K562 (cell line): ENCODE results near the gene WNK2. TPM values are rescaled to one million over a fixed set of nuclear protein-coding genes. Genes with fewer than 3 reads are reported as not detected.

Experiments used
- ATAC-seq: fragments of 200-7000 bp; cut with Tn5 transposase; 3 replicates; pipeline ENCODE4 v1.9.1; 2020; ENCODE audit warnings: moderate library complexity
- BruUV-seq: library from RNA; stranded (reverse); fragments of 400-500 nt; replicated peaks from 2 replicates; lab custom pipeline; 2021; lab: Mats Ljungman, UMichigan
- CTCF ChIA-PET: fragments of 300-600 bp; formaldehyde crosslinking; extraction: SDS; loops from one replicate; lab custom pipeline; 2021; ENCODE audit warnings: low intra/inter-chr PET ratio; lab: Yijun Ruan, JAX
- POLR2A ChIA-PET: fragments of 300-600, 350-650 bp; sonication (Branson Sonifier 250); formaldehyde crosslinking; extraction: SDS; loops from one replicate; lab custom pipeline; 2021; ENCODE audit warnings: antibody characterized with exemption, inconsistent platforms; lab: Yijun Ruan, JAX
- DNase-seq, 4 experiments: peaks; one replicate each; pipeline versions ENCODE4 v3.0.0 to v3.0.0-alpha.2; 2011 to 2018; ENCODE audit warnings: low spot score in 3 of 4, mixed read lengths in 3 of 4; ENCODE audit errors: extremely low read depth in 1 of 4
- FAIRE-seq: peaks from 2 replicates; lab custom pipeline; 2011; peaks lifted over from hg19 to GRCh38; lab: Jason Lieb, UNC
- H2AFZ ChIP-seq: 2 replicates; pipeline ENCODE4 v1.6.0; 2011; ENCODE audit warnings: low read depth, low read length, control low read depth, inconsistent platforms
- H3K27ac ChIP-seq: fragments of 200-600 bp; 3 replicates; pipeline ENCODE4 v1.8.0; 2011; ENCODE audit warnings: low read depth, mild to moderate bottlenecking, control low read depth, inconsistent platforms, low read length, moderate library complexity, mixed read lengths; ENCODE audit errors: extremely low read depth
- H3K27me3 ChIP-seq, 2 experiments: fragments of 300-600 bp in 1 of 2; 2 replicates in 1 of 2; 3 replicates in 1 of 2; pipeline versions ENCODE4 v1.6.0 to v1.8.0; 2011; ENCODE audit warnings: inconsistent platforms in 2 of 2, low read length in 2 of 2, mild to moderate bottlenecking in 1 of 2, mixed read lengths in 1 of 2, moderate library complexity in 1 of 2; ENCODE audit not compliant: control insufficient read depth in 2 of 2, insufficient read depth in 2 of 2
- H3K36me3 ChIP-seq: fragments of 300-600 bp; 3 replicates; pipeline ENCODE4 v1.8.0; 2011; ENCODE audit warnings: mild to moderate bottlenecking, low read length, inconsistent platforms; ENCODE audit not compliant: control insufficient read depth, insufficient read depth
- H3K4me1 ChIP-seq, 2 experiments: fragments of 200-600 bp in 1 of 2; replicated peaks in 1 of 2; 2 replicates in 1 of 2; 3 replicates in 1 of 2; pipeline versions ENCODE4 v1.5.1 to v1.8.0; 2011; ENCODE audit warnings: inconsistent platforms in 2 of 2, low read length in 2 of 2, mild to moderate bottlenecking in 1 of 2, mixed read lengths in 1 of 2, moderate library complexity in 1 of 2; ENCODE audit not compliant: control insufficient read depth in 2 of 2, insufficient read depth in 2 of 2
- H3K4me2 ChIP-seq: 2 replicates; pipeline ENCODE4 v1.6.1; 2011; ENCODE audit warnings: low read length, control low read depth, inconsistent platforms, mixed read lengths; ENCODE audit not compliant: insufficient read depth
- H3K4me3 ChIP-seq: fragments of 200-600 bp; sonication (generic), shearing (Covaris generic); 2 replicates; pipeline ENCODE4 v1.5.1; 2016; ENCODE audit warnings: control low read depth, inconsistent platforms
- H3K79me2 ChIP-seq: fragments of 200-600 bp; 3 replicates; pipeline ENCODE4 v1.8.0; 2011; ENCODE audit warnings: low read length, inconsistent platforms; ENCODE audit not compliant: control insufficient read depth, insufficient read depth
- H3K9ac ChIP-seq, 2 experiments: 2 replicates each; pipeline versions ENCODE4 v1.6.0 to v1.6.1; 2011; ENCODE audit warnings: low read depth in 2 of 2, low read length in 2 of 2, control low read depth in 1 of 2, inconsistent platforms in 1 of 2, mild to moderate bottlenecking in 1 of 2, mixed read lengths in 1 of 2; ENCODE audit not compliant: insufficient read depth in 1 of 2
- H3K9me1 ChIP-seq: one replicate; pipeline ENCODE4 v1.6.0; 2011; ENCODE audit warnings: inconsistent platforms, mild to moderate bottlenecking, low read length, moderate library complexity; ENCODE audit not compliant: control insufficient read depth, insufficient read depth
- H3K9me3 ChIP-seq: replicated peaks from 2 replicates; pipeline ENCODE4 v1.5.1; 2011; ENCODE audit warnings: low read depth, low read length, inconsistent platforms; ENCODE audit not compliant: control insufficient read depth, insufficient read depth
- H4K20me1 ChIP-seq: replicated peaks from 2 replicates; pipeline ENCODE4 v1.6.1; 2011; ENCODE audit warnings: low read length, inconsistent platforms, mixed read lengths; ENCODE audit not compliant: control insufficient read depth, insufficient read depth
- BCL6 ChIP-seq: fragments of 250-450 bp; sonication (Bioruptor Pico); IDR thresholded peaks from 2 replicates; pipeline ENCODE4 v1.4.0; 2020
- CREB1 ChIP-seq, 2 experiments: sonication (generic) in 1 of 2; formaldehyde crosslinking in 1 of 2; IDR thresholded peaks; 2 replicates each; pipeline versions ENCODE4 v1.6.1 to v1.8.0; 2012 to 2022; ENCODE audit warnings: inconsistent platforms in 1 of 2, mild to moderate bottlenecking in 1 of 2, missing genetic modification reagents in 1 of 2, moderate library complexity in 1 of 2
- FOXO4 ChIP-seq: fragments of 450-650 bp; formaldehyde crosslinking; IDR thresholded peaks from 2 replicates; pipeline ENCODE4 v1.4.0; 2020; ENCODE audit warnings: mild to moderate bottlenecking, moderate library complexity
- MAFK ChIP-seq: IDR thresholded peaks from 2 replicates; pipeline ENCODE4 v1.6.1; 2011; ENCODE audit warnings: low read length, improper control_type of control experiment
- PHB ChIP-seq: fragments of 250-450 bp; sonication (Bioruptor Pico); IDR thresholded peaks from 2 replicates; pipeline ENCODE4 v1.5.0; 2021
- RERE ChIP-seq: sonication (generic); formaldehyde crosslinking; IDR thresholded peaks from 2 replicates; pipeline ENCODE4 v1.8.0; 2023; ENCODE audit warnings: missing genetic modification reagents, mild to moderate bottlenecking, borderline replicate concordance
- ZKSCAN8 ChIP-seq: fragments of 200-800 bp; sonication (Bioruptor generic); IDR thresholded peaks from 2 replicates; pipeline ENCODE4 v1.6.1; 2016; ENCODE audit warnings: missing genetic modification characterization, missing compliant biosample characterization
- ZNF134 ChIP-seq: fragments of 250-450 bp; sonication (Bioruptor Pico); conservative IDR thresholded peaks from 2 replicates; pipeline ENCODE4 v1.4.0; 2020
- ZNF561 ChIP-seq: fragments of 450-650 bp; formaldehyde crosslinking; conservative IDR thresholded peaks from 2 replicates; pipeline ENCODE4 v1.4.0; 2020; ENCODE audit warnings: mild to moderate bottlenecking, moderate library complexity
- WGBS: fragments of 100-300 bp; shearing (Covaris generic); methylation state at CpG from one replicate; pipeline ENCODE4 v1.1.6; 2016; ENCODE audit warnings: low coverage, mixed read lengths; ENCODE audit not compliant: insufficient coverage; ENCODE audit errors: missing lambda C conversion rate; 5-methylcytosine and 5-hydroxymethylcytosine counted together
- in situ Hi-C: fragments of 300-500 bp; cut with MboI; formaldehyde crosslinking; loops from 4 replicates; pipeline ENCODE4 v1.15.0; 2018; ENCODE audit warnings: inconsistent platforms, mixed read lengths
- intact Hi-C: fragments of 100-400 bp; cut with micrococcal nuclease; formaldehyde crosslinking; loops from 2 replicates; pipeline ENCODE4 v1.14.2; 2022
- polyA plus RNA-seq, 8 experiments: library from polyadenylated mRNA; depleted of rRNA in 4 of 8; stranded (reverse) in 5 of 8; unstranded in 3 of 8; fragments of >200 nt; fragmentation: Nextera tagmentation in 2 of 8; fragmentation: Illumina TruSeq in 1 of 8; extraction: Ambion mirVana in 2 of 8; extraction: Trizol in 1 of 8; gene quantifications; 2 replicates each; pipeline versions ENCODE4 v1.2.1 to v1.2.3, GENCODE V29; 2011 to 2014; ENCODE audit warnings: inconsistent platforms in 1 of 8, missing spikeins in 1 of 8
- total RNA-seq, 7 experiments: library from RNA; depleted of rRNA in 6 of 7; stranded (reverse); fragments of >200 nt in 6 of 7; fragmentation: Illumina TruSeq in 2 of 7; extraction: Trizol in 2 of 7; gene quantifications; 2 replicates each; pipeline versions ENCODE4 v1.2.1 to v1.2.3, GENCODE V29; 2011 to 2021; ENCODE audit warnings: low replicate concordance in 1 of 7
- TF ChIP-seq, protein P1 (sequence below): fragments of 450-650 bp; formaldehyde crosslinking; IDR thresholded peaks from 2 replicates; pipeline ENCODE4 v1.4.0; 2020; ENCODE audit warnings: mild to moderate bottlenecking, moderate library complexity

Gene WNK2
- total and polyA plus RNA-seq, 9 of the 15 experiments (the other 6 are each of a cell fraction or from before 2014, with no cell fraction given) = 0.36 to 3.3 (median 0.64) TPM; not detected in 2

DNA sequence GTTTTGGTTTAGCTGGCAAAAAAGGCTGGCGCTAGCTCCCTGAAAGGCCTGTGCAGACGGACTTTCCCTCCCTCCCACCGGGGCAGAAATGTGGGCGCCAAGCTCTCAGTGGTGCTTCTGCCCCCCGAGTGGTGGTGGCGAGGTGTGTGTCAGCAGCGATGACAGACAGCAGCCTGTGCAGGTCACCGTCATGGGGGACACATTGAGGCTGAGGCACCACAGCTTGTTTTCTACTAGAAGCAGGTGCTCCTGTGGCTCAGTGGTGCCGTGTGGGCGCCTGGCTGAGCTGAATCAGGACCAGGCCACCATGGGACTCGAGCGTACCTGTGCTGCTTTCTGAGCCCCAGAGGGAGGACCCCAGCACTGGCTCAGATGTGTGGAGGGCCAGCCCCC lies 6.2 kb downstream of the WNK2 start:
- BruUV-seq = no TSS peak
- ATAC-seq (no peak), FAIRE-seq (no peak), DNase-seq (no peak)
- Histone ChIP-seq H3K4me3 (no peak overlapping the region), H3K79me2 (no peaks in the 10 kb centered on the region), H2AFZ (no peak overlapping the region), H3K4me1 (peaks cover 0 to 9% of the 10 kb centered on the region in 2 experiments; a peak in 2 of 5 replicates), H3K9ac (no peak overlapping the region), H3K27ac (no peak overlapping the region), H4K20me1 (peaks cover 15% of the 10 kb centered on the region; the same call in 1 of the 2 replicates), H3K27me3 (peaks cover 0 to 55% of the 10 kb centered on the region in 2 experiments; a peak in 2 of 5 replicates), H3K9me3 (no peaks in the 10 kb centered on the region), H3K36me3 (no peaks in the 10 kb centered on the region), H3K4me2 (no peak overlapping the region), H3K9me1 (no peaks in the 10 kb centered on the region)
- in situ Hi-C loops = no loop called here
- CTCF ChIA-PET = no interaction called here
- POLR2A ChIA-PET = no interaction called here
- TF ChIP-seq ZNF134 (CRISPR knock-in tag) (no peak), CREB1 (IDR thresholded peaks at IDR 0.05) (no peak), CREB1 (CRISPR knock-in tag; IDR thresholded peaks at IDR 0.05) (no peak), ZKSCAN8 (no peak), MAFK (no peak), RERE (CRISPR knock-in tag) (no peak), FOXO4 (CRISPR knock-in tag) (no peak), BCL6 (no peak), PHB (CRISPR knock-in tag) (no peak), ZNF561 (CRISPR knock-in tag) (no peak)
- TF ChIP-seq, protein P1, sequence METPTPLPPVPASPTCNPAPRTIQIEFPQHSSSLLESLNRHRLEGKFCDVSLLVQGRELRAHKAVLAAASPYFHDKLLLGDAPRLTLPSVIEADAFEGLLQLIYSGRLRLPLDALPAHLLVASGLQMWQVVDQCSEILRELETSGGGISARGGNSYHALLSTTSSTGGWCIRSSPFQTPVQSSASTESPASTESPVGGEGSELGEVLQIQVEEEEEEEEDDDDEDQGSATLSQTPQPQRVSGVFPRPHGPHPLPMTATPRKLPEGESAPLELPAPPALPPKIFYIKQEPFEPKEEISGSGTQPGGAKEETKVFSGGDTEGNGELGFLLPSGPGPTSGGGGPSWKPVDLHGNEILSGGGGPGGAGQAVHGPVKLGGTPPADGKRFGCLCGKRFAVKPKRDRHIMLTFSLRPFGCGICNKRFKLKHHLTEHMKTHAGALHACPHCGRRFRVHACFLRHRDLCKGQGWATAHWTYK (CRISPR knock-in tag) = no peak
- intact Hi-C loops = no loop called here
- WGBS = 24% methylated on average over 12 of the region's 12 CpGs
